Activated T-helper 9 cell treated with anti-CD3 and anti-CD28 coated beads, Interleukin-2, amount 50 U/mL, for 16 hours (primary cell): Measurements from ENCODE around the gene EFNB1.
"Not testable (repeated sequence)": the region's sequence is repeated elsewhere in the genome, so short reads cannot be mapped to it uniquely, and the experiment has no call there.

ENCODE experiments used
- DNase-seq: peaks from one replicate; pipeline ENCODE4 v3.0.0-alpha.2; 2020; ENCODE audit warnings: low read depth

Gene EFNB1

GRCh38 chrX:68828740-68829581 is at the start of gene EFNB1:
Gene EFNB1 (plus strand): TSS chrX:68829021. CDS start chrX:68829777, 756 bp downstream.
- peak; percentile 76 for DNase-seq

GRCh38 chrX:68781295-68781694 is 47.5 kb upstream of the EFNB1 start:
- not testable (repeated sequence) for DNase-seq

GRCh38 chrX:68784816-68785215 is 44.0 kb upstream of the EFNB1 start:
- DNase-seq = no peak

GRCh38 chrX:68786581-68786980 is 42.2 kb upstream of the EFNB1 start:
- DNase-seq = not testable (repeated sequence)

- DNase-seq = no peak
Observed at GRCh38 chrX:68789966-68790365, 38.9 kb upstream of the EFNB1 start.

GRCh38 chrX:68792083-68792482 is 36.7 kb upstream of the EFNB1 start:
- no peak for DNase-seq

- DNase-seq = no peak
Observed at GRCh38 chrX:68794461-68794860, 34.4 kb upstream of the EFNB1 start.

- DNase-seq = no peak
Observed at GRCh38 chrX:68795741-68796140, 33.1 kb upstream of the EFNB1 start.

GRCh38 chrX:68798400-68798799 is 30.4 kb upstream of the EFNB1 start:
- not testable (repeated sequence) for DNase-seq

GRCh38 chrX:68801737-68802290 is 27.0 kb upstream of the EFNB1 start:
- no peak for DNase-seq

GRCh38 chrX:68807818-68808217 is 21.0 kb upstream of the EFNB1 start:
- no peak for DNase-seq

GRCh38 chrX:68808686-68809357 is 20.0 kb upstream of the EFNB1 start:
- no peak for DNase-seq

- no peak for DNase-seq
Observed at GRCh38 chrX:68820476-68821110, 8.2 kb upstream of the EFNB1 start.

GRCh38 chrX:68821616-68822015 is 7.2 kb upstream of the EFNB1 start:
- DNase-seq = no peak

GRCh38 chrX:68822641-68823410 is 6.0 kb upstream of the EFNB1 start:
- DNase-seq = no peak

GRCh38 chrX:68823413-68824151 is 5.2 kb upstream of the EFNB1 start:
- no peak for DNase-seq

GRCh38 chrX:68824152-68824433 is 4.7 kb upstream of the EFNB1 start:
- DNase-seq = no peak

GRCh38 chrX:68824565-68825125 is 4.2 kb upstream of the EFNB1 start:
- DNase-seq = no peak

GRCh38 chrX:68826113-68826980 is 2.5 kb upstream of the EFNB1 start:
- no peak for DNase-seq

- no peak for DNase-seq
Observed at GRCh38 chrX:68827256-68827655, 1.6 kb upstream of the EFNB1 start.
